ENCODE data around the gene VWF.

- TF ChIP-seq CTCF (IDR thresholded peaks at IDR 0.05) = no peak
- no peak for TF ChIP-seq POLR2A (IDR thresholded peaks at IDR 0.05)
- TF ChIP-seq POLR2AphosphoS5 (IDR thresholded peaks at IDR 0.05) = no peak
Observed at GRCh38 chr12:6070472-6071257, 53.8 kb downstream of the VWF start.

Measured in gastroesophageal sphincter (tissue), 3 donors.